ENCODE data around the gene ANTXR1.

The ANTXR1 gene

GRCh38 chr2:69269330-69269729 lies 256.4 kb downstream of the ANTXR1 start:
- Histone ChIP-seq H3K9me3 (no peaks in the 10 kb centered on the region), H3K36me3 (no peaks in the 10 kb centered on the region), H3K27me3 (no peaks in the 10 kb centered on the region), H3K4me1 (no peaks in the 10 kb centered on the region), H3K4me3 (ENCODE audit: low read depth, low read length) (no peak overlapping the region)
- no peak for DNase-seq
- no peak for TF ChIP-seq CTCF (IDR thresholded peaks at IDR 0.05; ENCODE audit: low read depth, low read length)

- Histone ChIP-seq H3K9me3 (no peaks in the 10 kb centered on the region), H3K4me3 (ENCODE audit: low read depth, low read length) (no peak overlapping the region), H3K4me1 (no peaks in the 10 kb centered on the region), H3K36me3 (no peaks in the 10 kb centered on the region), H3K27me3 (no peaks in the 10 kb centered on the region)
- no peak for TF ChIP-seq CTCF (IDR thresholded peaks at IDR 0.05; ENCODE audit: low read depth, low read length)
- no peak for DNase-seq
These were observed 258.9 kb downstream of the ANTXR1 start for GRCh38 chr2:69271831-69272257.

- H3K36me3 ChIP-seq: no peaks in the 10 kb centered on the region
- TF ChIP-seq CTCF (IDR thresholded peaks at IDR 0.05; ENCODE audit: low read depth, low read length): no peak
- no peak for DNase-seq
- H3K27me3 ChIP-seq: no peaks in the 10 kb centered on the region
- H3K4me3 ChIP-seq (ENCODE audit: low read depth, low read length): no peak overlapping the region
- H3K9me3 ChIP-seq: no peaks in the 10 kb centered on the region
- no peaks in the 10 kb centered on the region for H3K4me1 ChIP-seq
These were observed 260.0 kb downstream of the ANTXR1 start for GRCh38 chr2:69272803-69273471.

GRCh38 chr2:69275490-69275889 lies 262.5 kb downstream of the ANTXR1 start:
- Histone ChIP-seq H3K9me3 (no peaks in the 10 kb centered on the region), H3K36me3 (no peaks in the 10 kb centered on the region), H3K4me1 (no peaks in the 10 kb centered on the region), H3K27me3 (no peaks in the 10 kb centered on the region), H3K4me3 (ENCODE audit: low read depth, low read length) (no peak overlapping the region)
- no peak for TF ChIP-seq CTCF (IDR thresholded peaks at IDR 0.05; ENCODE audit: low read depth, low read length)
- DNase-seq: no peak

GRCh38 chr2:69278366-69278765 lies 265.4 kb downstream of the ANTXR1 start:
- TF ChIP-seq CTCF (IDR thresholded peaks at IDR 0.05; ENCODE audit: low read depth, low read length): no peak
- no peak for DNase-seq
- Histone ChIP-seq H3K4me3 (ENCODE audit: low read depth, low read length) (no peak overlapping the region), H3K27me3 (no peaks in the 10 kb centered on the region), H3K4me1 (no peaks in the 10 kb centered on the region), H3K36me3 (no peaks in the 10 kb centered on the region), H3K9me3 (no peaks in the 10 kb centered on the region)

GRCh38 chr2:69279211-69279610 lies 266.2 kb downstream of the ANTXR1 start:
- no peak for DNase-seq
- TF ChIP-seq CTCF (IDR thresholded peaks at IDR 0.05; ENCODE audit: low read depth, low read length): no peak
- Histone ChIP-seq H3K27me3 (no peaks in the 10 kb centered on the region), H3K36me3 (no peaks in the 10 kb centered on the region), H3K4me1 (no peaks in the 10 kb centered on the region), H3K4me3 (ENCODE audit: low read depth, low read length) (no peak overlapping the region), H3K9me3 (no peaks in the 10 kb centered on the region)

Measured in BE2C (cell line).